Measurements from ENCODE around the gene G3BP2. TPM values are rescaled to one million over a fixed set of nuclear protein-coding genes. Genes with fewer than 3 reads are reported as not detected.

The G3BP2 gene
- total and polyA plus RNA-seq, 2 of the 13 experiments (the other 11 are each of a cell fraction or from before 2014, with no cell fraction given) = 51.7 to 179 TPM

- TF ChIP-seq HDAC2 (CRISPR knock-in tag; IDR thresholded peaks at IDR 0.05) = peak; percentile 56; the same call in 1 of the 2 replicates
Measured at GRCh38 chr4:75702919-75703411, 29.8 kb upstream of the G3BP2 start (continued).

- WGBS (ENCODE audit: low lambda C conversion rate) = 51% methylated on average over 1 of the region's 1 CpG
- H3K9me3 ChIP-seq (ENCODE audit: low read length) = no peaks in the 10 kb centered on the region
- H3K36me3 ChIP-seq (replicated peaks in 1 of 2; ENCODE audit: control insufficient read depth in 1 of 2, insufficient read depth in 2 of 2, low read length in 2 of 2) = peaks cover 1 to 5% of the 10 kb centered on the region in 2 experiments; a peak in 3 of 5 replicates
- H3K79me2 ChIP-seq (ENCODE audit: insufficient read depth, low read length) = no peaks in the 10 kb centered on the region
- H2AFZ ChIP-seq (ENCODE audit: low read length) = no peak overlapping the region
- H3K4me2 ChIP-seq (ENCODE audit: low read depth, low read length) = no peak overlapping the region
- FAIRE-seq = no peak
- in situ Hi-C loops (cut with HindIII; ENCODE audit: extremely low pct_ligation_motif_present, low pct_unique_long_range_greater_than_20kb) = no loop called here
- ATAC-seq = no peak
- H4K20me1 ChIP-seq (ENCODE audit: insufficient read depth, low read length) = no peaks in the 10 kb centered on the region
- TF ChIP-seq HOXA5 (CRISPR knock-in tag; IDR thresholded peaks at IDR 0.05) (no peak), TRIM24 (CRISPR knock-in tag; IDR thresholded peaks at IDR 0.05) (no peak), BRD4 (CRISPR knock-in tag; IDR thresholded peaks at IDR 0.05) (no peak), SMAD1 (CRISPR knock-in tag; IDR thresholded peaks at IDR 0.05; ENCODE audit: borderline replicate concordance, low read depth) (no peak), MTA1 (CRISPR knock-in tag; IDR thresholded peaks at IDR 0.05; ENCODE audit: borderline replicate concordance) (no peak)
- POLR2A ChIA-PET = no interaction called here
- no peak overlapping the region for H3K27ac ChIP-seq (ENCODE audit: extremely low read length, insufficient read depth, low read length)
- H3K27me3 ChIP-seq (ENCODE audit: control insufficient read depth in 1 of 2, insufficient read depth in 2 of 2, low read length in 2 of 2) = no peaks in the 10 kb centered on the region
- no peak overlapping the region for H3K4me3 ChIP-seq (replicated peaks in 1 of 3; ENCODE audit: insufficient read depth in 1 of 3, low read depth in 2 of 3, low read length in 3 of 3)
- BruUV-seq (replicated peaks) = no TSS peak
- intact Hi-C loops (cut with micrococcal nuclease; ENCODE audit: unreplicated experiment) = no loop called here
- H3K4me1 ChIP-seq (ENCODE audit: insufficient read depth, low read length) = peaks cover 39% of the 10 kb centered on the region
- DNase-seq (ENCODE audit: low spot score) = no peak
- H3K9ac ChIP-seq (ENCODE audit: insufficient read depth, low read depth, low read length) = no peak overlapping the region
- CTCF ChIA-PET (ENCODE audit: low intra/inter-chr PET ratio, low total read pairs) = no interaction called here
Measured at GRCh38 chr4:75699299-75699698, 26.1 kb upstream of the G3BP2 start.

- ChIA-PET POLR2A (no interaction called here), CTCF (ENCODE audit: low intra/inter-chr PET ratio, low total read pairs) (no interaction called here)
- Histone ChIP-seq H3K36me3 (replicated peaks in 1 of 2; ENCODE audit: control insufficient read depth in 1 of 2, insufficient read depth in 2 of 2, low read length in 2 of 2) (peaks cover 1 to 5% of the 10 kb centered on the region in 2 experiments; a peak in 3 of 5 replicates), H3K4me1 (ENCODE audit: insufficient read depth, low read length) (peaks cover 35% of the 10 kb centered on the region), H3K27ac (ENCODE audit: extremely low read length, insufficient read depth, low read length) (no peak overlapping the region), H3K27me3 (ENCODE audit: control insufficient read depth in 1 of 2, insufficient read depth in 2 of 2, low read length in 2 of 2) (no peaks in the 10 kb centered on the region), H3K79me2 (ENCODE audit: insufficient read depth, low read length) (no peaks in the 10 kb centered on the region), H3K4me3 (replicated peaks in 1 of 3; ENCODE audit: insufficient read depth in 1 of 3, low read depth in 2 of 3, low read length in 3 of 3) (no peak overlapping the region), H3K4me2 (ENCODE audit: low read depth, low read length) (no peak overlapping the region), H3K9me3 (ENCODE audit: low read length) (no peaks in the 10 kb centered on the region), H3K9ac (ENCODE audit: insufficient read depth, low read depth, low read length) (no peak overlapping the region), H4K20me1 (ENCODE audit: insufficient read depth, low read length) (no peaks in the 10 kb centered on the region), H2AFZ (ENCODE audit: low read length) (no peak overlapping the region)
- DNase-seq (ENCODE audit: low spot score) = no peak
- in situ Hi-C loops (cut with HindIII; ENCODE audit: extremely low pct_ligation_motif_present, low pct_unique_long_range_greater_than_20kb) = no loop called here
- BruUV-seq (replicated peaks) = no TSS peak
- no peak for ATAC-seq
- FAIRE-seq = no peak
- intact Hi-C loops (cut with micrococcal nuclease; ENCODE audit: unreplicated experiment) = no loop called here
- 94% methylated on average over 2 of the region's 2 CpGs for WGBS (ENCODE audit: low lambda C conversion rate)
- TF ChIP-seq KAT8 (CRISPR knock-in tag; IDR thresholded peaks at IDR 0.05) (no peak), ZBTB4 (CRISPR knock-in tag; IDR thresholded peaks at IDR 0.05; ENCODE audit: borderline replicate concordance) (no peak), ZNF770 (CRISPR knock-in tag; IDR thresholded peaks at IDR 0.05) (no peak)
Measured at GRCh38 chr4:75698963-75699228, 25.7 kb upstream of the G3BP2 start.

Data from HepG2 (cell line).